GM21825 (cell line): Measurements from ENCODE around the gene UGT1A7.

ENCODE experiments used
- ATAC-seq: cut with Tn5 transposase; IDR thresholded peaks from one replicate; pipeline ENCODE4 v1.9.1; 2021; ENCODE audit warnings: mild to moderate bottlenecking, moderate library complexity; ENCODE audit not compliant: unreplicated experiment

The UGT1A7 gene

GRCh38 chr2:233760043-233760442 is 78.3 kb downstream of the UGT1A7 start, which contains the start of gene UGT1A1:
Gene UGT1A1, plus strand, starts transcription at chr2:233760270. Its CDS starts 18 bp downstream, at chr2:233760288.
- no peak for ATAC-seq

- no peak for ATAC-seq
Observed at GRCh38 chr2:233761040-233761769, 79.5 kb downstream of the UGT1A7 start.

- ATAC-seq = no peak
Observed at GRCh38 chr2:233764264-233764663, 82.6 kb downstream of the UGT1A7 start.

- no peak for ATAC-seq
Observed at GRCh38 chr2:233764761-233765160, 83.1 kb downstream of the UGT1A7 start.

- ATAC-seq = no peak
Observed at GRCh38 chr2:233766416-233766815, 84.7 kb downstream of the UGT1A7 start.

GRCh38 chr2:233768076-233768475 is 86.4 kb downstream of the UGT1A7 start:
- no peak for ATAC-seq

- ATAC-seq = no peak
Observed at GRCh38 chr2:233769260-233769659, 87.6 kb downstream of the UGT1A7 start.

- ATAC-seq = no peak
Observed at GRCh38 chr2:233772153-233772552, 90.5 kb downstream of the UGT1A7 start.

GRCh38 chr2:233772583-233772982 is 90.9 kb downstream of the UGT1A7 start:
- no peak for ATAC-seq

- no peak for ATAC-seq
Observed at GRCh38 chr2:233773854-233774253, 92.2 kb downstream of the UGT1A7 start.

- ATAC-seq = no peak
Observed at GRCh38 chr2:233775414-233775813, 93.7 kb downstream of the UGT1A7 start.

GRCh38 chr2:233778030-233778429 is 96.3 kb downstream of the UGT1A7 start, which contains the start of gene MROH2A:
Gene MROH2A, plus strand, starts transcription at chr2:233778330. Its CDS starts 1,029 bp downstream, at chr2:233779359.
- ATAC-seq = no peak

- no peak for ATAC-seq
Observed at GRCh38 chr2:233779722-233780121, 98.0 kb downstream of the UGT1A7 start.

- ATAC-seq = no peak
Observed at GRCh38 chr2:233780771-233781170, 99.1 kb downstream of the UGT1A7 start.

GRCh38 chr2:233789554-233789953 is 107.9 kb downstream of the UGT1A7 start:
- no peak for ATAC-seq

GRCh38 chr2:233791151-233791882 is 109.6 kb downstream of the UGT1A7 start:
- no peak for ATAC-seq

- ATAC-seq = no peak
Observed at GRCh38 chr2:233791883-233792329, 110.2 kb downstream of the UGT1A7 start.

- ATAC-seq = no peak
Observed at GRCh38 chr2:233792720-233793119, 111.0 kb downstream of the UGT1A7 start.

GRCh38 chr2:233793465-233794127 is 111.9 kb downstream of the UGT1A7 start:
- no peak for ATAC-seq

- ATAC-seq = no peak
Observed at GRCh38 chr2:233794128-233794658, 112.5 kb downstream of the UGT1A7 start.

GRCh38 chr2:233795735-233796171 is 114.1 kb downstream of the UGT1A7 start:
- ATAC-seq = no peak
